Thoracic aorta (tissue), 2 donors: ENCODE results near the gene MEG3. TPM values are rescaled to one million over a fixed set of nuclear protein-coding genes. Genes with fewer than 3 reads are reported as not detected.

Experiments used
- ATAC-seq: fragments of 150-250 bp; one replicate; pipeline ENCODE4 v1.8.0; 2017; ENCODE audit warnings: low read depth; ENCODE audit not compliant: insufficient number of reproducible peaks, low FRiP score
- DNase-seq: peaks from one replicate; pipeline ENCODE4 v3.0.0-alpha.2; 2020; ENCODE audit warnings: low spot score
- H3K27ac ChIP-seq, 2 donors: fragments of 200-600 bp; sonication (generic); 1 replicate in 1 of 2; 2 replicates in 1 of 2; pipeline ENCODE4 v1.5.1; 2016; ENCODE audit warnings: mild to moderate bottlenecking in 2 of 2, moderate library complexity in 2 of 2
- H3K27me3 ChIP-seq: fragments of 200-600 bp; sonication (generic); replicated peaks from 2 replicates; pipeline ENCODE4 v1.6.0; 2016; ENCODE audit warnings: mild to moderate bottlenecking; ENCODE audit not compliant: insufficient read depth
- H3K36me3 ChIP-seq: fragments of 200-600 bp; sonication (generic); one replicate; pipeline ENCODE4 v1.5.1; 2016
- H3K4me1 ChIP-seq, 2 donors: fragments of 200-600 bp; sonication (generic); 1 replicate in 1 of 2; 2 replicates in 1 of 2; pipeline versions ENCODE4 v1.5.1 to v1.6.0; 2016; ENCODE audit warnings: low read depth in 2 of 2, mild to moderate bottlenecking in 1 of 2; ENCODE audit not compliant: control insufficient read depth in 1 of 2
- H3K4me3 ChIP-seq: fragments of 200-600 bp; sonication (generic); 2 replicates; pipeline ENCODE4 v1.5.1; 2016; ENCODE audit warnings: mild to moderate bottlenecking
- H3K9me3 ChIP-seq: fragments of 200-600 bp; sonication (generic); 2 replicates; pipeline ENCODE4 v1.5.1; 2016
- total RNA-seq, 2 donors: library from RNA; depleted of rRNA; stranded (reverse); fragments of >200 nt; gene quantifications; one replicate each; pipeline versions ENCODE4 v1.1.0 to v1.2.3, GENCODE V29; 2016
- TF ChIP-seq, protein P1 (sequence below): fragments of 200-600 bp; sonication (generic); IDR thresholded peaks from one replicate; pipeline ENCODE4 v1.5.1; 2019; ENCODE audit warnings: antibody characterized with exemption

The MEG3 gene
- total RNA-seq, 2 donors from 2014 or later, result 127 to 153 TPM

DNA sequence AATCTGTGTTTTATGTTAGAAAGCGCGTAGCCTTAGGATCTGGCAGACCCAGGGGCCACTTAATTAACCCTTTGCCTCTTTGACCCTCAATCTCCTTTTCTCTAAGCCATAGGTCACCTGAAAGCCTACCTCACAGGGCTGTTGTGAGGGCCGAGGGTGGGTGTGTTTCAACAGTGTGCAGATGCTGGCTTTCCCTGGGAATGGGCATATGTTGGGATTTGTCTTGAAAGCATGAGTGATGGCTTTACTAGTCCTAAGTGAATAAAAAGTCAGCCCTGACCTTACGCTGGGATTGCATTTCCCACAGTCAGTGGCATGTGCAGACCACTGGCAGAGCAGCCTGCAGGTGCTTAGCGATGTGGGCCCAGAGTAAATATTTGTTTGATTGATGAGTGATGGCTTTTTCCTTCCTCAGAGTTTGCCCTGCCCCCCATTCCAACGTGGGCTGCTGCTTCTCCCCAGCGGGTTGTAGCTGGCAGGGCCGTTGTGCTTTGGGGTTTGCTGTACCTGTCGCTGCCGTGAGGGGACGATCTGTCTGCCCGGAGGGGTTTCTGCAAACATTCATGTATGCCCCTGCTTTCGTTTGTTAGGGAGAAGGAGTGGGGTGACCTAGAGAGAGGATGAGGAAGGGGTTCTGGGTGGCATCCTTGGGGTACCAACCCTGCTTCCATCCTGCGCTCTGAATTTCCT is 31.5 kb downstream of the MEG3 start:
- no peak for ATAC-seq
- no peak for DNase-seq

DNA sequence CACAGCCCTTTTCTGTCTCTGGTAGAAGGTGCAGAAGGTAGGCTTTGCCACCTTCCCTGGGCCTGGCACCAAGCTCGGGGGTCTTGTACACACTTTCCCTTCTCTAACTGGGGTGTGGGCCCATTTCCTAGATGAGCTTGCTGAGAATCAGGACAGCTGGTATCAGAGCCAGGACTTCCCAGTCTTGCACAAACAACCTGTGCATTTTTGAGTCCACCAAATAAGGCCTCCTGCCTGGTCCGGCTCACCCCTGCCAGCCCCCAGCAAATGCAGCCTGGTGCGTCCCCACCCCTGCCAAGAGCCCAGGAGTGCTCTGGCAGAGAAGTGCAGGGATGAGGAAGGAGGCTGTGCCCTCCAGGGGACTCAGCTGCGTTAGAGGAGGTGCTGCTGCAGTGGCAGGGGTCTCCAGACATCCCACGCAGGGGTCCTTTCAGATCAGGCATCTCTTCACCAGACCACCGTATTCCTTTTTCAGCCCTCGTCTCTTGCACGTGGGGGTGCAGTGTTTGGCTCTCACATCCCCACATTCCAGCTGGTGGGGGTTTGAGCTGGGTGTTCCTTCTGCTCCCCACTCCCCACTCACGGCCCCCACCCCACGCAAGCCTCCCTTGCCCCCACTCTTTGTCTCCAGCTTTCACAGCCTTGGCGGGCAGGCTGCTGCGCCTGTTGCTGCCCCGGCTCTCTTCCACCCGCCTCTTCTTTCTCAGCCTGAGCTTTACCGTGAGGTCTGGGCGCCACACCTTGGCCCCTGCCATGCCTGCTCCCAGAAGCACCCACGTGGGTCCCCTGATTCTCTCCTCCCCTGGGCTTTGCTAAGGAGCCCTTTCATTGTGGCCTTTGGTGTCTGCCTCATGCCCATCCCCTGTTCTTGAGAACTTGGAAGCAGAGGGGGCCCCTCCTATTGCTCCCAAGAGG is 32.3 kb downstream of the MEG3 start:
- Histone ChIP-seq H3K4me3 (no peak overlapping the region), H3K4me1 (no peaks in the 10 kb centered on the region), H3K36me3 (no peaks in the 10 kb centered on the region), H3K27me3 (no peaks in the 10 kb centered on the region), H3K9me3 (no peaks in the 10 kb centered on the region), H3K27ac (no peak overlapping the region)
- TF ChIP-seq, protein P1, sequence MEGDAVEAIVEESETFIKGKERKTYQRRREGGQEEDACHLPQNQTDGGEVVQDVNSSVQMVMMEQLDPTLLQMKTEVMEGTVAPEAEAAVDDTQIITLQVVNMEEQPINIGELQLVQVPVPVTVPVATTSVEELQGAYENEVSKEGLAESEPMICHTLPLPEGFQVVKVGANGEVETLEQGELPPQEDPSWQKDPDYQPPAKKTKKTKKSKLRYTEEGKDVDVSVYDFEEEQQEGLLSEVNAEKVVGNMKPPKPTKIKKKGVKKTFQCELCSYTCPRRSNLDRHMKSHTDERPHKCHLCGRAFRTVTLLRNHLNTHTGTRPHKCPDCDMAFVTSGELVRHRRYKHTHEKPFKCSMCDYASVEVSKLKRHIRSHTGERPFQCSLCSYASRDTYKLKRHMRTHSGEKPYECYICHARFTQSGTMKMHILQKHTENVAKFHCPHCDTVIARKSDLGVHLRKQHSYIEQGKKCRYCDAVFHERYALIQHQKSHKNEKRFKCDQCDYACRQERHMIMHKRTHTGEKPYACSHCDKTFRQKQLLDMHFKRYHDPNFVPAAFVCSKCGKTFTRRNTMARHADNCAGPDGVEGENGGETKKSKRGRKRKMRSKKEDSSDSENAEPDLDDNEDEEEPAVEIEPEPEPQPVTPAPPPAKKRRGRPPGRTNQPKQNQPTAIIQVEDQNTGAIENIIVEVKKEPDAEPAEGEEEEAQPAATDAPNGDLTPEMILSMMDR, result no peak
- no peak for ATAC-seq
- no peak for DNase-seq

More for the DNA sequence above, 31.5 kb downstream of the MEG3 start:
- no peaks in the 10 kb centered on the region for H3K27me3 ChIP-seq
- H3K9me3 ChIP-seq, result no peaks in the 10 kb centered on the region
- no peak overlapping the region for H3K27ac ChIP-seq
- no peaks in the 10 kb centered on the region for H3K36me3 ChIP-seq
- TF ChIP-seq, protein P1, result no peak
- H3K4me1 ChIP-seq, result no peaks in the 10 kb centered on the region
- no peak overlapping the region for H3K4me3 ChIP-seq

DNA sequence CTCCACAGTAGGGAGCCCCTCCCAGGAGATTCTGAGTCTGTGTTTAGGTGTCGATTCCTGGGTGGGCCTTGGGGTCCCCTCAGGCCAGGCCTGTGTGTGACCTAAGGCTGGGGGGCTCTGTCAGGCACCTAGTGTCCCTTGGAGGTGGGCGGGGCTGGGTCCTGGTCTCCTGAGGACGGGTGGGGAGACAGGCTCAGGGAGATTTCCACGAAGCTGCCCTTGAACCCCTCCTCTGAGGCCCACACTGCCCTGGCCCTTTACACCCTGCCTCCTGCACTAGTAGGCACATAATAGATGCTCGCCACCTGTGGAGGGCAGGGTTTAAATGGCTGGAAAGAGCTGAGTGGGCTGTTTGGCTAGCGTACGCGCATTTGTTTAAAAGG is 32.9 kb downstream of the MEG3 start:
- TF ChIP-seq, protein P1, result no peak
- Histone ChIP-seq H3K36me3 (no peaks in the 10 kb centered on the region), H3K4me3 (no peak overlapping the region)

DNA sequence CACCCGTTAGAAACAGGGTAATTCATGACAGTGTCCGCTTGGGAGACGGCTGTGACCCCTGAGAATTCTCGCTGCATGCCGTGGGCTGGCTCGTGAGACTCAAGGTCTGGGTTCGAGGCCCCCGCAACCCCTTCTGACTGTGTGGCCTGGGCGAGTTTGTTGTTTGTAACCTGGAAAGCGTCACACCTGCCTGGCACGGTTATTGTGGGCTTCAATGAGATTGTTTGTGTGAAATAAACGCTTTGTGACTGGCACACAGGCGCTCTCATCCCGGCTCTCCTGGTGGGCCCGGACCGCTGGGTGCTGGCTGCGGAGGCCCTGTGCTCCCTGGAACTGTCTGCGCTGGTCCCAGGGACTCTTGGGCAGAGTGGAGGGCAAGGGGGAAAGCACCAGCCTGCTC is 33.9 kb downstream of the MEG3 start:
- TF ChIP-seq, protein P1, result no peak
- H3K9me3 ChIP-seq, result no peaks in the 10 kb centered on the region
- H3K27ac ChIP-seq, result no peak overlapping the region
- H3K4me1 ChIP-seq, result no peaks in the 10 kb centered on the region
- H3K27me3 ChIP-seq, result no peaks in the 10 kb centered on the region
- ATAC-seq (no peak), DNase-seq (no peak)
- H3K4me3 ChIP-seq, result no peak overlapping the region
- no peaks in the 10 kb centered on the region for H3K36me3 ChIP-seq

More for the DNA sequence above, 32.9 kb downstream of the MEG3 start:
- Histone ChIP-seq H3K27me3 (no peaks in the 10 kb centered on the region), H3K9me3 (no peaks in the 10 kb centered on the region), H3K4me1 (no peaks in the 10 kb centered on the region), H3K27ac (no peak overlapping the region)
- ATAC-seq (no peak), DNase-seq (no peak)

DNA sequence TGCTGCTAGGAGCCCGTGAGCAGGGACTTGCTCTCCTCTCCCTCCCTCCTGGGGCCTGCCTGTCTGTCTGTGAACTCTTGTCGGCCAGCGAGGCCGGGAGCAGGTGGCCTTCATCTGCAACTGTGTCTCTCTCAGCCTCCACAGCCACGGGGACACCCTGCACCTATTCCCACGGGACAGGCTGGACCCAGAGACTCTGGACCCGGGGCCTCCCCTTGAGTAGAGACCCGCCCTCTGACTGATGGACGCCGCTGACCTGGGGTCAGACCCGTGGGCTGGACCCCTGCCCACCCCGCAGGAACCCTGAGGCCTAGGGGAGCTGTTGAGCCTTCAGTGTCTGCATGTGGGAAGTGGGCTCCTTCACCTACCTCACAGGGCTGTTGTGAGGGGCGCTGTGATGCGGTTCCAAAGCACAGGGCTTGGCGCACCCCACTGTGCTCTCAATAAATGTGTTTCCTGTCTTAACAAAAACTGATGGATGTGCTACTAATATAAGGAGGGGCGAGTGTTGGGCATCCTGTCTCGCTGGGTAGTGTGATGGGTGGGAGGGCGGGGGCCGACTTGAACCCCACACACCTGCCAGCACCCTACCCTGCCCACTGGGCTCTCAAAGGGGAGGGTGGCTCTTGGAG is 34.8 kb downstream of the MEG3 start:
- H3K27ac ChIP-seq, result no peak overlapping the region
- H3K4me1 ChIP-seq, result no peaks in the 10 kb centered on the region
- H3K36me3 ChIP-seq, result no peaks in the 10 kb centered on the region
- H3K4me3 ChIP-seq, result no peak overlapping the region
- no peaks in the 10 kb centered on the region for H3K27me3 ChIP-seq
- H3K9me3 ChIP-seq, result no peaks in the 10 kb centered on the region
- ATAC-seq, result no peak
- TF ChIP-seq, protein P1, result no peak
- no peak for DNase-seq
